Measurements from ENCODE around the gene MYL4.

The MYL4 gene

GRCh38 chr17:47239967-47240651, 31.0 kb downstream of the MYL4 start:
- no peak for TF ChIP-seq CTCF (IDR thresholded peaks at IDR 0.05; ENCODE audit: low read depth, low read length)

GRCh38 chr17:47240806-47241205, 31.7 kb downstream of the MYL4 start:
- TF ChIP-seq CTCF (IDR thresholded peaks at IDR 0.05; ENCODE audit: low read depth, low read length): no peak
- DNase-seq (ENCODE audit: extremely low read depth, low read depth): no peak

More at GRCh38 chr17:47239967-47240651, 31.0 kb downstream of the MYL4 start:
- peak; percentile 85 for DNase-seq (ENCODE audit: extremely low read depth, low read depth)

- TF ChIP-seq CTCF (IDR thresholded peaks at IDR 0.05; ENCODE audit: low read depth, low read length): no peak
- DNase-seq (ENCODE audit: extremely low read depth, low read depth): no peak
Measured at GRCh38 chr17:47242648-47243047, 33.5 kb downstream of the MYL4 start.

DNA sequence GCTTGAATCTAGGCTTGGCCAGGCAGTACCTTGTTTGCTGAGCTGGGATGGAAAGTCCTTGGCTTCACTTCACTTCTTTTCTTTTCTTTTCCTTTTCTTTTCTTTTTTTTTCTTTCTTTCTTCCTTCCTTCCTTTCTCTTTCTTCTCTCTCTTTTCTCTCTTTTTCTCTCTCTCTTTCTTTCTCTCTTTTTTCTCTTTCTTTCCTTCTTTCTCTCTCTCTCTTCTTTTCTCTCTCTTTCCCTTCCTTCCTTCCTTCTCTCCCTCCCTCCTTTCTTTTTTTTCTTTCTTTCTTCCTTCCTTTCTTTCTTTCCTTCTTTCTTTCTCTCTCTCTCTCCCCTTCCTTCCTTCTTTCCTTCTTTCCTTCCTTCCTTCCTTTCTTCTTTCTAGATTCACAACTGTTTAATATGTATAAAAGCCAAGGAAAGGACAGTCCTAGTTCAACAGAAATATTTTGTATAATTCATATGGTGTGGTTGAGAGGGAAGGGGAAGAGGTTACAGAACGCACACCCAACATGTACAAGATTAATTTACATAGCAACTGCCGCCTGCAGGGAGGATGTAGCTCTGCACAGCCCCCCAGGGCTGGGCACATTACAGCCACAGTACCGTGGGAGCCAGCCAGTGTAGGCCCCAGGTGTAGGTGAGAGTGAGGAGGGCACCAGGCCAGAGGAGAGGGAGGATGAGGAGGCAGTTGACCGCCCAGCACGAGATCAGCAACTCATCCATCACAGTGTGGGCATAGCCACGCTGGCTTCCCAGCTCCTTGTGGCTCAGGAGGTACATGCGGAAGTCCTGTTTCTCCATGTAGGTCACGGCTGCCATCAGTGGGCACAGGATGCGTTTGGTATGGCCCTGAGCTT, 34.8 kb downstream of the MYL4 start:
- no peak for TF ChIP-seq CTCF (IDR thresholded peaks at IDR 0.05; ENCODE audit: low read depth, low read length)
- no peak for DNase-seq (ENCODE audit: extremely low read depth, low read depth)

- DNase-seq (ENCODE audit: extremely low read depth, low read depth): no peak
- no peak for TF ChIP-seq CTCF (IDR thresholded peaks at IDR 0.05; ENCODE audit: low read depth, low read length)
Measured at GRCh38 chr17:47244697-47245096, 35.5 kb downstream of the MYL4 start.

GRCh38 chr17:47246120-47246519, 37.0 kb downstream of the MYL4 start:
- no peak for DNase-seq (ENCODE audit: extremely low read depth, low read depth)
- peak; percentile 4 for TF ChIP-seq CTCF (IDR thresholded peaks at IDR 0.05; ENCODE audit: low read depth, low read length)

DNA sequence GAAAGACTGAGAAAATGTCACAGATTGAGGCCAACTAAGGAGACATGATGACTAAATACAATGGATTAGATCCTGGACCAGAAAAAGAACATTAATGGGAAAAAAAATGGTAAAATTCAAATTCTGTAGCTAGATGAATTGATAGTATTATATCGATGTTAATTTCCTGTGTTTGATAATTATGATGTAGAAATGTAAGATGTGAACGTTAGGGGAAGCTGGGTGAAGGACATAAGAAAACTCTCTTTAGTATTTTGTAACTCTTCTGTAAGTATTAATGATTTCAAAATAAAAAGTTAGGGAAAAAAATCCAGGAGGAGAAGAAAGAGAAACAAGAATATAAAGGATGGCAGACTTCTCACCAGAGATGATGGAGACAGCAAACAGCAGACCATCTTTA, 41.7 kb downstream of the MYL4 start:
- no peak for TF ChIP-seq CTCF (IDR thresholded peaks at IDR 0.05; ENCODE audit: low read depth, low read length)
- DNase-seq (ENCODE audit: extremely low read depth, low read depth): no peak

Measured in AG09319 (cell line).